ENCODE measurements around the gene ARHGEF33.

DNA sequence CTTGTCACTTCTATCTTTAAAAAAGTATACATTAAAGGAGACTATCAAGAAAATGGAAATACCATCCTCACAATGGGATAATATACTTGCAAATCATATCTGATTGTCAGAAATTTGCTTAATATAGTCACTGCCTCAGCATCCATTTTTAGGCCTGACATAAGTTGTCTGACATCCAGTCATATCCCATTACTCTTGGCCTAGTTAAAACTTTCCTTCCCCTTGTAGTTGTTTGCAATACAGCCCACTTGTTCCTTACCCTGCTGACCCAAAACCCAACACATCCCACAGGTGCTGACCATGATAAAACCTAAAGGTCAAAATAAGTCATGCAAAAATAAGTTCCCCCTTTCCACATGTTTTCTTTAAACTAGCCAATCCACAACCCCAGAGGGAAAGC is 3.6 kb upstream of the ARHGEF33 start:
- TF ChIP-seq POLR2A (IDR thresholded peaks at IDR 0.05) (no peak), CTCF (IDR thresholded peaks at IDR 0.05) (no peak)

Measured in uterus (tissue), 2 donors.